M059J (cell line): ENCODE data around the gene MTA3. TPM values are rescaled to one million over a fixed set of nuclear protein-coding genes. Genes with fewer than 3 reads are reported as not detected.
A peak's percentile ranks its signal among the peaks of the same experiment; 100 is the strongest.

Experiments used
- DNase-seq: peaks from one replicate; pipeline ENCODE4 v3.0.0-alpha.2; 2012; ENCODE audit warnings: low read depth
- total RNA-seq: library from RNA; depleted of rRNA; stranded (reverse); fragments of >200 nt; shearing (Covaris generic); gene quantifications from 2 replicates; pipeline ENCODE4 v1.2.3, GENCODE V29; 2014

MTA3 gene
- total RNA-seq, 1 experiment from 2014 or later, result 25.0 TPM

DNA sequence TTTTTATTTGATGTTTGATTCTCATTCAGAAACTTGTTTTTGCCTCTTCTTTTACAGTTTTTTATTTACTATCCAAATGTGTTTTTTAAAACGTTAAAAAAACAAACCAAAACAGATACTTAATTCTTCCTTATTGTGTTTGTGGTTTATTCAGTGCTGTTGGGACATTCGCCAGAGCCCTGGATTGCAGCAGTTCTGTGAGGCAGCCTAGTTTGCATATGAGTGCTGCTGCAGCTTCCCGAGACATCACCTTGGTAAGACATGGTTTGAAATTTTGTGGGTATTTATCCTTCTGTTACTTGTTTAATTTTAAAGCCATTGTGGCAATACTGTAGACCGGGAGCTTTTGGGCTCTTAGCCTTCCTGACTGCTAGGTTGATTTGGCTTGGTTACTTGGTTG, 91.2 kb downstream of the MTA3 start:
- DNase-seq, result peak; percentile 9

DNA sequence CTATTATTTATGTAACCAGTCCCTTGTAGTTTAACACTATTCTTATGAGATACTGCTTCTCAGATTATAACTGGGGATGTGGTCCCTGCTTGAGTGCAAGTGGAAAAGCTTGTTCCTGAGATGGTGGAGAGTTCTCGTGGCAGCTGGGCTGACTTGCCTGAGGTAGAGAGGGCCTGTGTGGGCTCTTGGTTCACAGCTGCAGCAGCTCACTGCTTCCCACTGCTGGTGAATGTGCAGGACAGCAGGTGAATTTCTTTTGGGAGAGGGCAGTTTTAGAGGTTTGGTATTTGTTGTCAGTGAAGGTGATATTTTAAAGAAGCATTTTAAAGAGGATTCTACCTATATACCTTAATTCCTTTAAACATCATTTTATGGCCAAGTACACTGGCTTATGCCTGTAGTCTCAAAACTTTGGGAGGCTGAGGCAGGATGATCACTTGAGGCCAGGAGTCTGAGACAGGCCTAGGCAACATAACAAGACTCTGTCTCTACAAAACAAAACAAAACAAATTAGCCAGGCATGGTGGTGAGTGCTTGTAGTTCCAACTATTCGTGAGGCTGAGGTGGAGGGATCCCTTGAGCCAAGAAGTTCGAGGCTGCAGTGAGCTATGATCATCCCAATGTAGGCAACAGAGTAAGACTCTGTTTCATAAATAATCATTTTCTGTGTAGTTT, 94.8 kb downstream of the MTA3 start:
- DNase-seq, result peak; percentile 62

DNA sequence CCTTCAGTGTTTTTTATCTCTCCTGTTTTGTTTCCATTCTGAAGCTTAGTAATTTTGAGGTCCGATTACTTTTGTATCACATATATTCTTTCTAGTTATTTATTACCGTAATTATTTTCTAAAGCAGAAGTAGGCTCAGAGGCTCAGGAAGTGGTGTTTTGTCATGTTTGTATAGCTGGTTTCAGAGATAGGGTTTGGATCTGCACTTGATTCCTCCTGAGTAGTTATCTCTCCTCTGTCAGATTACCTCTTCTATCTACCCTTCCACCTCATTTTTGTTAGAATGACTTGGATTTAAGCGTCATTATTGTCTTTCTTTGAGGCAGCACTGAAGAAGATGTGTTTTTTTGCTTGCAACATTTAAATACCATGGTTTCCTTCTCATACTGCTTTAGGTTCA, 95.4 kb downstream of the MTA3 start:
- no peak for DNase-seq

DNA sequence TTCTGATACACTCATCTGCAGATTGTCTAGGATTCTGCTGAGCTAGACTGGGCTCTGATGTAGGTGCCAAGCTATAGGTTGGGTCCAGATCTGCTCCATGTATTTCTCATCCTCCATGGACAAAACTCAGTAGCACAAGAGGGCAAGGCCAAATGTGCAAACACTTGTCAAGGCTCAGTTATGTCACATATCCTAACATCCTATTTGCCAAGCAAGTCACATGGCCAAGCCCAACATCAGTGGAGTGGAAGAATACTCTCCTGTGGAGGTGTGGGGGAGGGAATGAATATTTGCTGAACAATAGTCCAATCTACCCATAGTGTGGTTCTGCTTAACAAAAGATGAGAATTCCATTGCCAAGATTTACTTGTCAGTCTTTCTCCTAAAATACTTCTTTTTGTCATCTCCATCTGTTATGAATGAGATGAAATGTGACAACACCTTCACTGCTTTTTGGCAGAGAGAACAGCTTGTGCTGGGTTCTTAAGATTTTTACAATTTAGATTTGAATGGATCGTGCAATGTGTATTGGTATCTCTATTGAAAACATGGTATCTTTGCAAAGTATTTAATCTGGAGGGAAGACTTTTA, 105.7 kb downstream of the MTA3 start:
- no peak for DNase-seq

DNA sequence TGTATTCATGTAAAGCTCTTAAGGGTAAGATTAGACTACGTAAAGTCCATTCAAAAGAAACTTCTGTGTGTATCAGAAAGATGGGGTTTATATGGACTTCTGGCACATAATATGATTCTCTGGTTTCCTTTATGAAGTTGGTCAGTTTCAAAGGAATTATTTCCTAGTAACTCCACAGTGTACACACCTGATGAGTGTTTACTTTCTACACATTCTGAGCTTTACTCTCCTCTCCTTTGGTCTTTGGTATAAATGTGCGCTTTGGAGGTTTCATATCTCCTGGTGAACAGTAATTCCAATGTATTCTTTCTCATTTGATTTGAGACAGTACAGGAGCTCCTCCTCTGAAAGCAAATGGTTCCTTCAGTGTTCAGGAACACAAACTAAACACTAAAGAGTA, 107.4 kb downstream of the MTA3 start:
- DNase-seq, result no peak

DNA sequence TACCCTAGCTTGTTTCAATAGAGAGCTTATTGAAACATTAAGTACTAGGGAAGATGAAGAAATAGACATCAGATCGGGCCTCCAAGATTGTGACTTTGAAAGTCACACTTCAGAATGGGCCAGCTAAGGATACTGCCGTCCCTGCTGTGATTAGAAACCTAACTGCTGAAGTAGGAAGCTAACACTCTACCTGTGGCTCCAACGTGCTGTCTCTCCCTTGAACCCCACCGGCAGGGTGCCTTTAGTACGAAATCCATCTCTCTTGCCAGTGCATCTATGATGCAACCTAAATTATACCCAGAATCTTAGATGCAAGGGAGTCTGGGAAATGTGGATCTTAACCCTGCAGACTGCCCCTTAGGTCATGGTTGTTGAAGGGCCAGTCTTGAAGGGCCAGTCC, 116.9 kb downstream of the MTA3 start:
- DNase-seq, result no peak

DNA sequence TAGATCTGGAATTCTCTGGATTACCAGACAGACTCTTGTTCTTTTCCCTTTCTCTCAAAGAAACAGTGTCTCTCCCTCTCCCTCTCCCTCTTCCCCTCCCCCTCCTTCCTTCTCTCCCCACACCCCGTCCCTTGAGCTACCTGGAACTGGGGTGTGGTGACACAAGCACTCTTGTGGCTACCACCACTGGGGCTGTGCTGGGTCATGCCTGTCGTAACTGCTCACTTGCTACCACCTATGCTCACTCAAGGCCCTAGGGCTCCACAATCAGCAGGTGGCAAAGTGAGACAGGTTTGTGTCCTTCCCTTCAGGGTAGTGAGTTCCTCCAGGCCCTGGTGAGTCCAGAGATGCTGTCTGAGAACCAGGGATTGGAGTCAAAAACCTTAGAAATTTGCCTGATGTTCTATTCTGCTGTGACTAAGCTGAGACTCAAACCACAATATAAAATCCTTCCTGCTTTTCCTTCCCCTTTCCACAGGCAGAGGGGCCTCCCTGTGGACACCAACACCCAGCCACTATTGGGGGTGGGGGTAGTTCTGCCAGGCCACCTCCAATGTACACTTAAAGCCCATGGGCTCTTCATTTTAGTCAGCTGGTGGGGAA, 124.7 kb downstream of the MTA3 start:
- no peak for DNase-seq

DNA sequence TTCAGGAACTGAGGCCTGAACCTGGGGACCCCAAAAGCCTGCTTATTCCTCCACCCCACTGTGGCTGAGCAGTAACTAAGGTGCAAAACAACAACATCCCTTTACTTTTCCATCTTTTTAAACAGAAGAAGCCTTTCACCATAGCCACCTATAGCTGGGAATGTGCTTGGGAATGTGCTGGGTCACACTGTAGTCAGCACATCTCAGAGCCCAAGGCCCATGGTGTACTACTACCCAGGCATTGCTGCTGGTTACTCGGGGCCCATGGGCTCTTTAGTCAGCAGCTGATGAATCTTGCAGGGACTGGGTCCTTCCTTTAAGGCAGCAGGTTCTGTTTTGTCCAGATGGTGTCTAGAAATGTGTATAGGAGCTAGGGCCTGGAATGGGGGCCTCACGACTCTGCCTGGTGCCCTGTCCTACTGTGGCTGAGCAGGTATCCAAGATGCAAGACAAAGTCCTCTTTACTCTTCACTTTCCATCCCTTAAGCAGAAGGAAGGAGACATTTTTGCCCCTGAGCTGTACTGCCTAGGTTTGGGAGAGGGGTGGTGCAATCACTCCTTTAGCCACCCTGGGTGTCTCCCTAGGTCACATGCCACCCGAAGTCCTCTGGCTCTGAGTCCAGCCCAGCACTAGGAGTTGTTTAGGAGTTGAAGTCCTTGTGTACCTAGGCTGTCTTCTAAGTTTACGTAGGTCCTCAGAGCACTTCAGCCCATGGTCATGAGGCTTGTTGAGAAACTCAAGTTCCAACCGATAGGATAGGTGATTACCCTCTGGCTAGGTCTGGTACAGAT, 125.5 kb downstream of the MTA3 start:
- DNase-seq, result no peak

DNA sequence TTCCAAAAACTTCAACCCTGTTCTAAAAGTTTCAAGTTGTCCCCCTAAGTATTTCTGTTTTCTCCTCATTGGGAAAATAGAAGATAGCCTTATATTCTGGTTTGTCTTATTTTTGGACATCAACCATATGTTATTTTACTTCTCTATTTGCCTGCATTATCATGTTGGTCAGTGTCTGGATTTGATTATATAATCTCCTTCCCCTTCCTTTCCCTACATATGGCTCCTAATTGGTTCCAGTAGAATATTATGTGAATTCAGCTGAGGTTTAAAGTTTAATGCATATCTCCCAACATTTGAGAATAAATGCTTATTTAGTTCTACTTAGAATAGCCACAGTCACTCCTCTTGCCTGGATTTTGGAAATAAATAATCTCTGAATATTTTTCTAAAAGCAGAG, 128.6 kb downstream of the MTA3 start:
- DNase-seq, result no peak

DNA sequence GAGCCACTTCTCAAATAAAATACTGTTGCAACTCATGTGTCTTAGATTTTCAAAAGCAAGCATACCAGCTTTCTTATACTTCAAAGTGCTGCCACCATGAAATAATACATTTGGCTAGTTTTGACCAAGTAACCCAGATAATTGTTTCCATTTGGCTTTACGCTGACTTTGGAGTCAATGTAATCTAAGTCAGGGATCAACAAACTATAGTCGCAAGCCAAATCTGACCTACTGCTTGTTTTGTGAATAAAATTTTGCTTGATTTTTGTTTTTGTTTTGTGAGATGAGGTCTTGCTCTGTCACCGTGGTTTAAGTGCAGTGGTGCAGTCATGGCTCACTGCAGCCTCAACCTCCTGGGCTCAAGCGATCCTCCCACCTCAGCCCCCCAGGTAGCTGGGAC, 130.5 kb downstream of the MTA3 start:
- DNase-seq, result no peak

DNA sequence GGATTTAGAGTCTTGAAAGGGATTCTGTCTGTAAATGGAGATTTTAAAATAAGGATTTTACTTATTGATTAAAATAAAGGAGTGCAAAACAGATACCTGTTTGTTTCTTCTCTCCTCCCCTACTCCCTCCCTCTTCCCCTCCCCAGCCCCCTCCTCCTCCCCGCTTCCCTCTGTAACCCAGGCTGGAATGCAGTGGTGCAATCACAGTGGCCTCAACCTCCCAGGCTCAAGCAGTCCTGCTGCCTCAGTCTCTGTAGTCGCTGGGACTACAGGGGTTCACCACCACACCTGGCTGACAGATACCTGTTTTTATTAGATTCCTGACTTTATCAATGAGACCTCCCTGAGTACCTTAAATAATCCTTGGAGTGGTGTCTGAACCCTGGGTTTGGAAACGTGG, 138.4 kb downstream of the MTA3 start:
- no peak for DNase-seq

DNA sequence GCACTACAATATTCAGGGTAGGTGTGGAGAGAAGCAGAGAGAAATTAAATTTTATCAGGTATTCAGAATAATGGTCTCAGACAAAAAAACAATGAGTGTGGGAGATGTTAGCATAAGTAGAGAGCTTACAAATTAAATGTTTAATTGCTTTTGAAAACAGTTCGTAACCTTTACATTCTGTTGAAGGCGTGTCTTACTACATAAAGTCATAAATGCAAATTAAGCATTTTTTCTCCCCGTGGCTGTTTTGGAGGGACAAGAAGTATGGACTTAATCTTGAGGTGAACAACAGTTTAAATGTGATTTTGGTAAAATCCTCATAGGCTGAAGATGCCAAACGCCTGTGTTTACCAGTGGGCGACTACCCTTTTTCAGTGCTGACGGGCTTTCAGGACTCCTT, 139.7 kb downstream of the MTA3 start:
- DNase-seq, result no peak

DNA sequence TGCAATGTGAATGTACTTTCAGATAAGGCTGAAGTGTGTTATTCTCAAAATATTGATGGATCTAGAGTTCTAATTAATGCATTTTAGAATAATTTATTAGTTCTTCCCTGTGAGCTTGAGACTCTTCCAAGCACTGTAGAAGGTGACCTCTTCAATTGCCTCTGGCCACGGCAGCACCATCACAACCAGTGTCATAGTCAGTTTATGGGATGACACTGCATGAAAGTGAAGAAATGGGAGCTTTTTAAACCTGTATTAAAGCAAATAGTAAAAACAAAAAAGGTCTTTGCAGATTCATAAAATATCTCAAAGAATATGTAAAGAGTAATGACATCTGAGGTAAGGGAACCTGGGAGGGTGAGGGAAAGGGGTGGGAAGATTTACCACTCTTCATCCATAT, 143.5 kb downstream of the MTA3 start:
- DNase-seq, result no peak

DNA sequence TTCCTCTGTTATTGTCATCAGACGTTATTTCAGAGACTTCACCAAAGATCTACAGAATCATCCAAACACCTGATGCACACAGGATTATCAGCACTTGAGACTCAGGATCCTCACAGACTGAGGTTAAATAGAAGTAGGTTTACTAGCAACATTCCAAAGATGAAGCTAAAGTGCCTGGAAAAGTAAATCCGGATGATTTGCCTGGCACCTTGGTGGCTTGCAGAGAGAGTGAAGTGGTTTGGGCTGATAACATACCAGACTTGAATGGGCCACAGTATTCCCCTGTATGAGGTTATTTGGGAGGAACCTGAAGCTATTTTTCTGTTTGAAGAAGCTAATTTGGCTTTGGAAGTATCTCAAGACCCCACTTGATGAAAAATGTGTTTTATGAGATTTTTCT, 144.5 kb downstream of the MTA3 start:
- DNase-seq, result no peak

DNA sequence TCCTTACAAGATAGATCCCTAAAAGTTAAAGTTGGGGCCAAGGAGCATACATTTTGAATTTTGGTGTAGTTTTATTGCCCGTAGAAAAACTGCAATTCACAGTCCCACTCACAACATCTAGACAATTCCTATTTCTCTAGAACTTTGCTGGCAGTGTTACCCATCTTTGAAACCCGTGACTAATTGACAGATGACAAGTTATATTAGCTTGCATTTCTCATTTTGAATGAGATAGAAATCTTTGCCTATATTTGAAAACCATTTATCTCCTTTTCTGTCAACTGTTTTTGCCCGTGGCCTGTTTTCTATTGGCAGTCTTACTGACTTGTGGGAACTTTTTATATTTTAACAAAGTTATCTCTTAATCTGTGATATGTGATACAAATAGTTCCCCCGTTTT, 145.5 kb downstream of the MTA3 start:
- DNase-seq, result no peak

DNA sequence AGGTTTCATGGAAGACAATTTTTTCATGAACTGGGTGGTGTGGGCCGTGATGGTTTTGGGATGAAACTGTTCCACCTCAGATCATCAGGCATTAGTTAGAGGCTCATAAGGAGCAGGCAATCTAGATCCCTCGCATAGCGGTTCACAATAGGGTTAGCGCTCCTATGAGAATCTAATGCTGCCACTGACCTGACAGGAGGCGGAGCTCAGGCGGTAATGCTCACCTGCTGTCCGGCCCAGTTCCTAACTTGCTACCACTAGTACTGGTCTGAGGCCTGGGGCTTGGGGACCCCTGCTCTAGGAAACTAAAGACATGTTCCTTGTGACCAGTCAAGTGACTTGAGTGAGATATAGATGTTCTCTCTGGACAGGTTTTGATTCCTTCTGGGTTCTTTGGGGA, 146.3 kb downstream of the MTA3 start:
- DNase-seq, result no peak

DNA sequence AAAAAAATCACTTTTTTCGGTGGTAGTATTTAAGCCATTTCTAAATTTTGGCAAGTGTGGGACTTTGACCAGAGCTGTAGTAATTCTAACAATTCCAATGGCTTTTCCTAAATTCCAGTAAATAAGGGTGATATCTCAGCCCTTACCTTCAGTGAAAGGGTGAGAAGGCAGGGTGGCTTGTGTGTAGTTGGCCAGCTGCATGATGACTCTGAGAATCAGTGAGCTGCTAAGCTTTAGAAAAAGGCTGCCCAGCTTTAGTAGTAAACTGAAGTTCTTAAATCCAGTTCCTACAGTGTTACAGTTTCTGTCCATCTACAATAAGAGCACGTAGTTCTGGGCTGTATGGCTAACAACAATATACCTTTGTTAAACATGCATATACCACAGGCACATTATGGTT, 153.5 kb downstream of the MTA3 start:
- no peak for DNase-seq

DNA sequence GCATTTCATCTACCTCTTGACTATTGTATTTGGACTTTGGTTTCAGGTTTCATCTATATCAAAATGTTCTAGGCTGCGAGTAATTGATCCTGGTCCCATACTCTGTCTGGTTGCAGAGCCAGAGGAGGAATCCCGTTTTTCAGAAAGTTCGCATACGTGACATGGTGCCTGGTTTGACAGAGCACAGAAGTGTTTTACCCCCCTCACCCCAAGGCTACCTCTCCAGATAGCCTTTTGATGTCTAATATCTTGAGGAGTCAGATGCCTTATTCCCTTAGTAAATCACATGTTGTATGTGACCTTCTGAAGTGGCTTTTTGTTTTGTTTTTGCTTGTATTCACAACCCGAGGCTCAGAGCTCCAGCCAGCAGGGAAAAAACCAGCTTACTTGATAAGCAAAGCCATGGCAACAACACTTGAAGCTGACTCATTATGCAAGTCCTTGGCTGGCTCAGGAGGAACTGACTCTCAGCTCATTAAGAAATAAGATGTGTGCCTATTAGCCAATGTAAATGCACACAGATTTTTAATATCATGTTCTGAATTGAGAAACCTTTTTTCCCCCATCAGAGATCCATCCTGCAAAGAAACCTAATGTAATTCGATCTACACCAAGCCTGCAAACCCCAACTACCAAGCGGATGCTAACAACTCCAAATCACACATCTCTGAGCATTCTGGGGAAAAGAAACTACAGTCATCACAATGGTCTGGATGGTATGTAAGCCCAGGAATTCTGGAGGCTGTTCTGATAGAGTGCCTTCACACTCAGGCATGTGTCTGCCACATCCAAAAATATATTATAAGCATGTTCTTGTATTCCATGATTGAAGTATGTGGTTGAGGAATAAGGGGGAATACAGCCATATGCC, 154.1 kb downstream of the MTA3 start:
- DNase-seq, result peak; percentile 89

DNA sequence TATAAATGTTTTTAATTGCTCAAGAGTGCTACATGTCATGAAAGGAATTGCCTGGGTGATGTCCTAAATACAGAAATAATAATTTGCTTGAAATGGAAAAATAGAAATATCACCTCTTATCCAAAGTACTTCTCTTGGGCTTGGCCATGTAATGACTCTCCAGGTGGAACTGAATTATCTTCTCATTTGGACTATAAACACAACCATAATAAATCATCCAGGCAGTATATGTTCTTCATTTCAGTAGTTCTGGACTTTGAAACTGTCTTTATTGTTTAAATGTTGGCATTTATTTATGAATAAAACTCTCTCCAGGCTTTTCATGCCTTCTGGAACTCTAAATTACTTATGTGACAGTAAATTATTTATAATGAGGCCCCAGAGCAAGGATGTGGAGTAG, 155.0 kb downstream of the MTA3 start:
- DNase-seq, result no peak

DNA sequence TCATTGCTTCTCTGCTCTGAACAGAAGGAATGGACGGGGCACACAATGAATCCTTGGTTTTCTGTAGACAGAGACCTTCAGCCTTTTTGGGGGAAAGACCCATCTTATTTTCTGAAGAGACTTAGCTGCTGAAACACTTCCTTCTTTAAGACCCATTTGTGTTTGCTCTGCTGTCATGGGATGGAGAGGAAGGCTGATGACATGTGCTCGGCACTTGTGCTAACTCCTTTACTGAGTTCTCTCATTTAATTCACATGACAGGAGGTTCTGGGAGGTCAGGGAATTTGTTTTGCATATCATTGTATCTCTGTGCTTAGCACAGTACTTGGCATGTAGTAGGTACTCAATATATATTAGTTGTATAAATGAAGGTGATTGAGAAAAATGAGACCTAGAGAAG, 156.5 kb downstream of the MTA3 start:
- no peak for DNase-seq

DNA sequence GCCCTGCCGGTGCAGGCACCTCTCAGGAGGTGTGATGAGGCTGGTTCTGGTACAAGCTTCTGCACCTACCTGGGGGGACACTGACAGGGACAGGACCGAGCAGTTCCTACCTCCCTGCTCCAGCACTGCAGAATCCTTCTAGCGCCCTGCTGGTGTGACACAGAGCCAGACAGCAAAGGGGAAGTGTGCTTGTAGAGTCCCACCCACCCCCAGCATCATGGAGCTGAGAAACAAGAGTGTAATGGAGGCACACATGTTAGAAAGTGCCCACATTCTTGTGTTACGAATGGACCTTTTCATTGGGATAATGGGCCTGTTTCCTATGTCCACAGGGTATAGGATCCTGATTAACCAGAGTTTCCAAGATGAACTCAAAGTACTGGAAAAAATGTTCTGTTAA, 157.2 kb downstream of the MTA3 start:
- DNase-seq, result no peak

DNA sequence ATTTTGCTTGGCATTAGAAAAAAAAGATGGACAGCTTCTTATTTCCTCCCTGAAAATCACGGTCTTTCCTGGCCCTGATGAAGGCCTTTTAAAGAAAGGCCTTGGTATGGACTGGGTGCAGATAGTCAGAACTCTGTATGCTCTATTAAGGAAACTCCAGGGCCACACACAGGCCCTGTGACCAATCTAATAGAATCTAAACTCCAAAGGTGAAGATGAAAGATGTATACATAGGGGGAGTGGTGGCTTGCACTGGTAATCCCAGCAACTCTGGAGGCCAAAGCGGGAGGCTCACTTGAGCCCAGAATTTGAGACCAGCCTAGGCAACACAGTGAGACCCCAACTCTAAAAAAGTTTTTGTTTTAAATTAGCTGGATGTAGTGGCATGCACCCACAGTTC, 158.2 kb downstream of the MTA3 start:
- no peak for DNase-seq
